SKM-1 (cell line): ENCODE measurements around the gene ZMYND15.

Source experiments
- DNase-seq: peaks from one replicate; lab custom pipeline; 2025; ENCODE audit not compliant: unreplicated experiment; lab: John Stamatoyannopoulos, UW

Gene ZMYND15

DNA sequence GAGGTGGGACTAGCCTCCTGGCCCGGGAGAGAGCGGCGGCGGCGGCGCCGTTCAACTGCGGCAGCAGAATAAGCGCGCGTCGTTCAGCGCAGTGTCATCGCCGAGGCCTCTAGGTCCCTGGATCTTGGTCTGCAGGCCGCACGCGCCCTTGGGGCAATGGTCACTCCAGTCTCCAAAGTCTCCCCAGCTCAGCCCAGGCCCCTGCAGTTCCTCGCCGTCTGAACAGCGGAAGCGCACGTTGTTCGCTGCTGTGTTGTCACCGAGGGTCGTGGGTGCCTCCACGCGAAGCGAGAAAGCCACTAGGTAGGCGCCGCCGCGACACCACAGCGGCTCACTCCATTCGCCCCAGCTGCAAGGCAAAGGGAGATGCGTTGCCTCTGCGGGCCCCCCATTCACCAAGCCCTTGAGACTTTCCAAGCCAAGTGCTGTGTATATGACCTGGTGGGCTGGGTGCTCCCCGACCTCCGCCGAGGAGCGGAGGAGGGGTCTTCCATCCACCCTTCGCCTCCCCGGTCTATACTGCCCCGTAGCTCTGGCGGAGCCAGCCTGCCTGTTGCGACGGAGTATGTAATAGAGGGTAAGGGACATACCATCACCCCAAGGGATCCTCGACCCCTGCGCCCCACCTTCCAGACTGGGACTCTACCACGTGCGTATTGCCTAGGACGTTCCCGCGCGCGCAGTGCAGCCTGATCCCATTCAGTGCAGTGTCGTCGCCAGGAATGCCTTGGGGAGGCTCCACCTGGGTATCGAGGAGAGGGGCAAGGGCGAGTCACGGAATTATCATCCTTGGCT lies 45.9 kb downstream of the ZMYND15 start:
- DNase-seq, result no peak

DNA sequence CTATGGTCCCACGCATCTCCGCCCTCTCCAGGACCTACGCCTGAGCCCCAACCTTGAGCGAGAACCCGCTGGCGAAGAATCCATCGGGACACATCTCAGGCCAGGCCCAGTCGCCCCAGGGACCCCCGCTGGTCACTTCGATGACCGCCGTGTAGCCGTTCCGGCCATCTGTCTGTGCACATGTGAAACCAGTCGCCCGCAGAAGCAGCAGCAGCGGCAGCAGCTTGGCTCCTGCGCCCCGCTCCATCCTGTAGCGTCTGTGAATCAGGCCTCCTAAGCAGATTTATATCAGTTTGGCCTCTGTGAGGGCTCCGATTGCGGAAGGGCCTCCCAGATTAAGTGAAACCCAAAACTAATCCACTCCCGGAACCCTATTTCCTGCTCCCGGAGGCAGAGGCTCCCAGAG lies 46.5 kb downstream of the ZMYND15 start, which contains the start of gene VMO1:
TSS of gene VMO1 (minus strand) at position 259 of the 406 bp plus-strand sequence. CDS start at position 247, 12 bp downstream.
- DNase-seq, result no peak

DNA sequence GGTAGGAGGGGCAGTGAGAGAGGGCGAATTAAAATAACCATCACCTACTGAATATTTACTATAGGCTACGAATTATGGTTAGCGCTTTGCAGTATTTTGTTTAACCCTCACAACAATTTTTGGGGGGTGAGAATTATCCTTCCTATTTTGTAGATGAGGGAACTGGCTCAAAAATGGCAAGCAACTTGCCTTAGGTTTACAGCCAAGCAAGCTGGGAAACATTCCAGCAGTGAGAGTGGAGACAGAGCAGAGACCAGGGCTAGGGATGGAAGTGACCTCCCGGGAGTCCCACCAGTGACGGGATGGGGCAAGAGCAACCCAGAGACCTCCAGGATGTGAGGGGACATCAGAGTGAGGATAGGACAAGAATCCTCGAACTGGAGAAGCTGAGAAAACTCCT lies 46.9 kb downstream of the ZMYND15 start:
- no peak for DNase-seq

DNA sequence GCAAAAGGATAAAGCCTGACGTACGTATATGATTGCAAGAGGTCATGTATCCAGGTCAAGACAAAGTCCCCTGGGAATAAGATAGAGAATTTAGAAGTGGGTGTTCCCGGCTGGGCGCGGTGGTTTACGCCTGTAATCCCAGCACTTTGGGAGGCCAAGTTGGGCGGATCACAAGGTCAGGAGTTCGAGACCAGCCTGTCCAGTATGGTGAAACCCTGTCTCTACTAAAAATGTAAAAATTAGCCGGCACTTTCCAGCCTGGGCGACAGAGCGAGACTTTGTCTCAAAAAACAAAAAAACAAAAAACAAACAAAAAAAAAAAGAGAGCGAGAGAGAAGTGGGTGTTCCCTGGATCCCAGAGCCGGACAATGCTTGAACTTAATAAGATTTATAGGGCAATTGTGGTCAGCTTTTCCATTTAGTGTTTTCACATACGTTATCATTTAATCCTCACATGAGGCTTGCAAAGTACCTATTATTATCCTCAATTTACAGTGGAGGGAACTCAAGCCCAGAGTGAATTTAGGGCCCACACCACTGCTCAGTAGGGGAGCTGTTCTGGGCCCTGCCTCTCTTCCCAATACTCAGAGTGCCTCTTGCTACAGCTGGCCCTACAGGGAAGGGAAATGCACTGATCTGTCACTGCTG lies 48.6 kb downstream of the ZMYND15 start:
- no peak for DNase-seq

DNA sequence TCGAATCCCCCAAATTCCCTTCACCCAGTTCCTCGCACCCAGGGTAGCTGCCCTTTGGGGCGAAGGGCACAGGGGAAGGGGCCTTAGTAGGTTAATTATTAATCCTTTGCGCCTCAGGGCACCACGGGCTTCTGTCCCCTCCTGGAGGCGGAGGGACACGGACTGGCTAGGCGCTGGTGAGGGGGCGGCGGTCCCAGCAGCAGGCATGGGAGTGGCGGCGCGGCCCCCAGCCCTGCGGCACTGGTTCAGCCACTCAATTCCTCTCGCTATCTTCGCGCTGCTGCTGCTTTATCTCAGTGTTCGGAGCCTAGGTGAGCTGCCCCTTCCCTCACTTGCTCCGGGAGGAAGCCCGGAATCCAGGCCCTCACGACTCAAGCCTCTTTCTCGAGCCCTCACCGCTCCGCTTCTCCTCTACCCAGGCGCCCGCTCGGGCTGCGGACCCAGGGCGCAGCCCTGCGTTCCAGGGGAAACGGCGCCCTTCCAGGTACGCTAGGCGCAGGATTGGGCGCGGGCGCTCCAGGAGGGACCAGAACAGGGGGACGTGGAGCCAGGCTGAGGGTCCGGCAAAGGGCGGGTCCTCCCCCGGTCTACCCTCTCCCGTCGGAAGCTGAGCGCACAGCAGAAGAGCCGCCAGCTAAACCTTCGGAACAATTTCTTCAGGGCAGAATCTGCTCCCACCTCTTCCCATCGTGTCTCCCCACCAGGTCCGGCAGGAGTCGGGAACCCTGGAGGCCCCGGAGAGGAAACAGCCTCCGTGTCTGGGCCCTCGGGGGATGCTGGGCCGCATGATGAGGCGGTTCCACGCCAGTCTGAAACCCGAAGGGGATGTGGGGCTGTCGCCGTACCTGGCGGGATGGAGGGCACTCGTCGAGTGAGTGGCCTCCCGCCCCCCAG lies 49.4 kb downstream of the ZMYND15 start, which contains the start of gene GLTPD2:
TSS of gene GLTPD2 (plus strand) at position 158 of the 894 bp plus-strand sequence. CDS start at position 206, 48 bp downstream.
- no peak for DNase-seq

- no peak for DNase-seq
Observed at GRCh38 chr17:4789701-4789950, 50.0 kb downstream of the ZMYND15 start.

DNA sequence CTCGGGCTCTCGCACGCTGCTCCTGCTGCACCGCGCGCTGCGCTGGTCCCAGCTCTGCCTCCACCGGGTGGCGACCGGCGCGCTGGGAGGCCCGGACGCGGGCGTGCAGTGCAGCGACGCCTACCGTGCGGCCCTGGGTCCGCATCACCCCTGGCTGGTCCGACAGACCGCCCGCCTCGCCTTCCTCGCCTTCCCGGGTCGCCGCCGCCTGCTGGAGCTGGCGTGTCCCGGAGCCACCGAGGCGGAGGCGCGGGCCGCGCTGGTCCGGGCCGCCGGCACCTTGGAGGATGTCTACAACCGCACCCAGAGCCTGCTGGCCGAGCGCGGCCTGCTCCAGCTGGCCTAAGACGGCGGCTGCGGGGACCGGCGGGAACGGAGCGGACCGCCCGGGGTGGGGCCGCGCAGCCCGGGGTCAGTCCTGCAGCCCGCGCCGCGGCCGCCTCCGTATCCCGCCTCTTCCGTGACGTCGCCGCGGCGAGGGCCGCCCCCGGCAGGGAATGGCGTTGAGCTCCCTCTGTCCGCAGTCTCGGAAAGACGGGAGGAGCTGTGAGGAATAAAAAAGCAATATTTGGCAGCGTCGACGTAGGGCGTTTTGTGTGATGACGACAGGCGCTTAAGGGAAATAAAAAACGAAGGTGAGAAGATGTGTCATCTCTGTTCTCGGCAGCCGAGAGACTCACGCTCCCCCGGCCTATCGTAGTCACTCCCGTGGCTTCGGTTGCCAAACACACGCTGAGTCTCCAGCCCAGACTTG lies 50.5 kb downstream of the ZMYND15 start:
- no peak for DNase-seq

DNA sequence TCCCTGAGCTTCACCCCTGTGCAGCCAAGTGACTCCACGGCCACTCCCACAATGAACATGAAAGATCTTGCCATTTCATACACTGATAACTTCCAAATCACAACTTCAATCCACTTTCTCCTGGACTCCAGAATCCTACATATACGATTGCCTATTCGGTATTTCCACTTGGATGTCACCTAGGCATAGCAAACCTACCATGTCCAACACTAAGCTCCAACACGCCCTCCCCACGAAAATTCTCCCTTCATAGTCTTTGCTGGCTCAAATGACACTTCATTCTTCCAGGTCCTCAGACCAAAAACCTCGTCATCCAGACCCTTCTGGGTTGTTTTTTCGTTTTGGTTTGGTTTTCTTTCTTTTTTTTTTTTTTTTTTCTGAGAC lies 51.1 kb downstream of the ZMYND15 start:
- DNase-seq, result no peak

DNA sequence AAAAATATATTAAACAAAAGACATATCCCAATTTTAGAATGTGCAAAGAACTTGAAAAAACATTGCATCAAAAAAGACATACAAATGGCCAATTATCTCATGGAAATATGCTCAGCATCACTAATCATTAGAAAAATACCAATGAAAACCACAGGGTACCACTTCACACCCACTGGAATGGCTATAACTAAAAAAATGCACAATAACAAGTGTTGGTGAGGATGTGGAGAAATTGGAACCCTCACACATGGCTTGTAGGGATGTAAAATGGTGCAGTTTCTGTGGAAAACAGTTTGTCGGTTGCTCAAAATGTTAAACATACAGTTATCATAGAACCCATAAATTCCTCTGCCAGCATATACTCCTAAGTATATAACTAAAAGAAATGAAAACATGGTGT lies 55.5 kb downstream of the ZMYND15 start:
- DNase-seq, result no peak
